ENCODE results near the gene GNG12. TPM values are rescaled to one million over a fixed set of nuclear protein-coding genes. Genes with fewer than 3 reads are reported as not detected.

Gene GNG12
- total RNA-seq, 2 experiments from 2014 or later = not detected

DNA sequence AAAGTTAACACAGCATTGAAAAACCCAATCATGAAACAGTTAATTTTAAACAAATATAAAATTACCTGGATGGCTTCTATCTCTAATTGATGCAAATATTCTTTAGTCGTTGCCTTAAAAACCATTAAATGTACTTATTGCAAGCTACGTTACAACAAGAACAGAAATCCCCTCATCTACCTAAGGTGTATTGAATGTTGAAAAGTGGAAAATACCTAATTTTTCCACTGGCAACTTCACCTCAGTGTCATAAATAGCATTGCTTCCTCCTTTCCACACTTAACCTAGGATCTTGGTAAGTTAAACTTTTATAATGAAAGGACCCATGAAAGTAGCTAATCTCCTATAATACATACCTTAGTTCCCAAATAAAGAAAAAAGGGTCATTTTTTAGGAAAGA lies 142.9 kb downstream of the GNG12 start:
- ATAC-seq (no peak), DNase-seq (no peak)
- Mint-ChIP-seq H3K4me3 (no peak overlapping the region), H3K36me3 (ENCODE audit: low read depth) (peaks cover 38% of the 10 kb centered on the region), H3K27ac (no peak overlapping the region), H3K27me3 (no peaks in the 10 kb centered on the region), H3K4me1 (ENCODE audit: low read depth) (peaks cover 29% of the 10 kb centered on the region), H3K9me3 (no peaks in the 10 kb centered on the region)
- no peak for TF ChIP-seq CTCF (IDR thresholded peaks at IDR 0.05)
- ChIA-PET POLR2A (no interaction called here), CTCF (interaction anchor here (1.2 to 2.3 kb wide), 4 partner anchors 16 to 74 kb away, joined by 3 to 6 read pairs (median 4); no protein-coding TSS in a partner anchor)
- intact Hi-C loops (cut with micrococcal nuclease) = no loop called here

DNA sequence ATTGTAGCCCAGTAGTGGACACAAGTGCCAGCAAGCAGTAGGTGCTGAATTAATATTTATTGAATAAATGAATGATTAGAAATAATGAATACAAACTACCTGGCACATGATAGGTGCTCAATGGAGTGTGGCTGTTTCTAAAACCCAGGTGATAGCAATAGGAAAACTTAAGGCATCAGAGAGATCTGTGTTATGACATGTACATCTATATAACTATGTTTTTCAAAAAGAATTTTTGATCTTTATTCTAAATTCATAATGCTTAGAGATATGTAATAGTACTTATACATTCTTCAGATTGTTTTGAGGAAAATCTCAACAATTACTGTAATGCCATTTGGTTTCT lies 143.3 kb downstream of the GNG12 start:
- CTCF ChIA-PET = interaction anchor here (1.7 kb wide), 1 partner anchor 75 kb away, joined by 4 read pairs; no protein-coding TSS in a partner anchor
- Mint-ChIP-seq H3K4me1 (ENCODE audit: low read depth) (peaks cover 29% of the 10 kb centered on the region), H3K4me3 (no peak overlapping the region), H3K27ac (no peak overlapping the region), H3K27me3 (no peaks in the 10 kb centered on the region), H3K36me3 (ENCODE audit: low read depth) (peaks cover 38% of the 10 kb centered on the region), H3K9me3 (no peaks in the 10 kb centered on the region)
- no peak for TF ChIP-seq CTCF (IDR thresholded peaks at IDR 0.05)
- DNase-seq (no peak), ATAC-seq (no peak)
- POLR2A ChIA-PET = no interaction called here
- intact Hi-C loops (cut with micrococcal nuclease) = no loop called here

GRCh38 chr1:67689267-67690017 lies 143.8 kb downstream of the GNG12 start:
- Mint-ChIP-seq H3K36me3 (ENCODE audit: low read depth) (peaks cover 38% of the 10 kb centered on the region), H3K27ac (no peak overlapping the region), H3K4me3 (peak overlapping the region; percentile 37), H3K27me3 (no peaks in the 10 kb centered on the region), H3K4me1 (ENCODE audit: low read depth) (peaks cover 31% of the 10 kb centered on the region), H3K9me3 (no peaks in the 10 kb centered on the region)
- POLR2A ChIA-PET = no interaction called here
- no peak for DNase-seq
- intact Hi-C loops (cut with micrococcal nuclease) = loop anchor here (5.0 to 10.0 kb wide), 2 partner anchors 48 to 355 kb away; no protein-coding TSS in a partner anchor
- CTCF ChIA-PET = interaction anchor here (0.8 to 1.8 kb wide), 4 partner anchors 28 to 128 kb away, joined by 3 to 6 read pairs (median 5); no protein-coding TSS in a partner anchor
- ATAC-seq = no peak
- TF ChIP-seq CTCF (IDR thresholded peaks at IDR 0.05) = no peak

GRCh38 chr1:67688526-67689219 lies 144.6 kb downstream of the GNG12 start:
- POLR2A ChIA-PET = no interaction called here
- Mint-ChIP-seq H3K36me3 (ENCODE audit: low read depth) (peaks cover 38% of the 10 kb centered on the region), H3K27ac (peak overlapping the region; percentile 45), H3K9me3 (no peaks in the 10 kb centered on the region), H3K4me1 (ENCODE audit: low read depth) (peaks cover 39% of the 10 kb centered on the region), H3K4me3 (peak overlapping the region; percentile 37), H3K27me3 (no peaks in the 10 kb centered on the region)
- intact Hi-C loops (cut with micrococcal nuclease) = loop anchor here (5.0 to 10.0 kb wide), 2 partner anchors 49 to 354 kb away; no protein-coding TSS in a partner anchor
- no peak for TF ChIP-seq CTCF (IDR thresholded peaks at IDR 0.05)
- ATAC-seq (no peak), DNase-seq (no peak)
- CTCF ChIA-PET = interaction anchor here (0.7 to 1.8 kb wide), 6 partner anchors 12 to 127 kb away, joined by 3 to 6 read pairs (median 4); no protein-coding TSS in a partner anchor
